ENCODE data around the gene EVI5L.

DNA sequence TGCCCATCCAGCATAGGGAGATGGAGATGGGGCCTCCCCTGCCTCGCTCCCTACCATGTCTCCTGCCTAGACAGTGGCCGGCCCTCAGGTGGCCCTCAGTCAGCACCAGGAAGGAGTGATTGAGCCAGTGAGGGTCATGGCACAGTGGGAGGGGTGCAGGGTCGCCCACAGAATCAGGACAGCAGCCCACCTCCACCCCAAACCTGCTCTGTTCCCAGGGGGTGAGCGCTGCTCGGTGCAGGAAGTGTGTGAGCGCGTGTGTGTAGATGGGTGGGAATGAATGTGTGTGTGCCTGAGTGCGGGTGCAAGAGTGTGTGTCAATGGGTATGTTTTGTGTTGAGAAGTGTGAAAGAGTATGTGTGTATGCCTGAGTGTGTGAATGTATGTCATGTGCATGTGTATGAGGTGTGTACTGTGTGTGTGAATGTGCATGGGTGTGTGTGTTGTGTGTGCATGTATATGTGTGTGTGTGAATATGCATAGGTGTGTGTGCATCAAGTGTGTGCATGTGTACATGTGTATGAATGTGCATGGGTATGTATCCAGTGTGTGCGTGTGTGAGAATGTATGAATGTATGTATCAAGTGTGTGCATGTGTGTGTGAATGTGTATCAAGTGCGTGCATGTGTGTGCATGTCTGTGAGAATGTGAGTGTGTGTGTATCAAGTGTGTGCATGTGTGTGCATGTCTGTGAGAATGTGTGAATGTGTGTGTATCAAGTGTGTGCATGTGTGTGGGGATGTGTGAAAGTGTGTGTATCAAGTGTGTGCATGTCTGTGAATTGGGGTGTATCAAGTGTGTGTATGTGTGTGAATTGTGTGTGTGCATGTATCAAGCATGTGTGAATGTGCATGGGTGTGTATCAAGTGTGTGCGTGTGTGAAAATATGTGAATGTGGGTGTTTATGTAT is 12.0 kb downstream of the EVI5L start:
- TF ChIP-seq POLR2A (IDR thresholded peaks at IDR 0.05) = no peak
- TF ChIP-seq, protein P1, sequence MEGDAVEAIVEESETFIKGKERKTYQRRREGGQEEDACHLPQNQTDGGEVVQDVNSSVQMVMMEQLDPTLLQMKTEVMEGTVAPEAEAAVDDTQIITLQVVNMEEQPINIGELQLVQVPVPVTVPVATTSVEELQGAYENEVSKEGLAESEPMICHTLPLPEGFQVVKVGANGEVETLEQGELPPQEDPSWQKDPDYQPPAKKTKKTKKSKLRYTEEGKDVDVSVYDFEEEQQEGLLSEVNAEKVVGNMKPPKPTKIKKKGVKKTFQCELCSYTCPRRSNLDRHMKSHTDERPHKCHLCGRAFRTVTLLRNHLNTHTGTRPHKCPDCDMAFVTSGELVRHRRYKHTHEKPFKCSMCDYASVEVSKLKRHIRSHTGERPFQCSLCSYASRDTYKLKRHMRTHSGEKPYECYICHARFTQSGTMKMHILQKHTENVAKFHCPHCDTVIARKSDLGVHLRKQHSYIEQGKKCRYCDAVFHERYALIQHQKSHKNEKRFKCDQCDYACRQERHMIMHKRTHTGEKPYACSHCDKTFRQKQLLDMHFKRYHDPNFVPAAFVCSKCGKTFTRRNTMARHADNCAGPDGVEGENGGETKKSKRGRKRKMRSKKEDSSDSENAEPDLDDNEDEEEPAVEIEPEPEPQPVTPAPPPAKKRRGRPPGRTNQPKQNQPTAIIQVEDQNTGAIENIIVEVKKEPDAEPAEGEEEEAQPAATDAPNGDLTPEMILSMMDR (IDR thresholded peaks at IDR 0.05) = no peak
